CD4-positive, alpha-beta T cell (primary cell): Measurements from ENCODE around the gene TYW5. TPM values are rescaled to one million over a fixed set of nuclear protein-coding genes. Genes with fewer than 3 reads are reported as not detected.

Experiments
- ATAC-seq: fragments of 200-7000 bp; cut with Tn5 transposase; one replicate; pipeline ENCODE4 v1.10.0; 2022; ENCODE audit warnings: mild to moderate bottlenecking; ENCODE audit not compliant: poor library complexity
- CTCF ChIA-PET: fragments of 350-600 bp; sonication (Branson Sonifier 250); formaldehyde crosslinking; loops from one replicate; lab custom pipeline; 2021; ENCODE audit warnings: antibody characterized with exemption, inconsistent platforms; lab: Charles Lee
- POLR2A ChIA-PET: fragments of 350-600 bp; sonication (Branson Sonifier 250); formaldehyde crosslinking; loops from one replicate; lab custom pipeline; 2021; ENCODE audit warnings: antibody characterized with exemption, inconsistent platforms; lab: Charles Lee
- DNase-seq, 14 experiments: peaks; one replicate each; pipeline ENCODE4 v3.0.0-alpha.2; 2013 to 2020; ENCODE audit warnings: mixed read lengths in 2 of 14
- H3K27ac ChIP-seq, 2 donors: one replicate each; pipeline versions ENCODE4 v1.5.1 to v1.7.0; 2013; ENCODE audit warnings: low read length in 2 of 2, low read depth in 1 of 2, mild to moderate bottlenecking in 1 of 2
- H3K27me3 ChIP-seq, 2 experiments: 1 replicate in 1 of 2; 2 replicates in 1 of 2; pipeline versions ENCODE4 v1.6.1 to v1.7.0; 2013; ENCODE audit warnings: low read length in 2 of 2, control low read depth in 1 of 2, mild to moderate bottlenecking in 1 of 2, moderate library complexity in 1 of 2; ENCODE audit not compliant: insufficient read depth in 2 of 2, control insufficient read depth in 1 of 2
- H3K36me3 ChIP-seq: one replicate; pipeline ENCODE4 v1.6.1; 2013; ENCODE audit warnings: low read length, control low read depth; ENCODE audit not compliant: insufficient read depth
- H3K4me1 ChIP-seq: one replicate; pipeline ENCODE4 v1.6.1; 2013; ENCODE audit warnings: low read length, control low read depth; ENCODE audit not compliant: insufficient read depth
- H3K4me3 ChIP-seq: one replicate; pipeline ENCODE4 v1.5.1; 2013; ENCODE audit warnings: mild to moderate bottlenecking, low read length, moderate library complexity
- H3K9me3 ChIP-seq, 2 experiments: 1 replicate in 1 of 2; 2 replicates in 1 of 2; pipeline versions ENCODE4 v1.6.1 to v1.7.0; 2013; ENCODE audit warnings: low read length in 2 of 2, mild to moderate bottlenecking in 2 of 2, control low read depth in 1 of 2, moderate library complexity in 1 of 2; ENCODE audit not compliant: control insufficient read depth in 1 of 2, insufficient read depth in 1 of 2
- H3K27ac Mint-ChIP-seq: one replicate; pipeline ENCODE4 v1.8.0; 2020; ENCODE audit warnings: mixed read lengths
- H3K27me3 Mint-ChIP-seq: one replicate; pipeline ENCODE4 v1.8.0; 2021; ENCODE audit warnings: mixed read lengths
- H3K36me3 Mint-ChIP-seq: one replicate; pipeline ENCODE4 v1.8.0; 2021; ENCODE audit warnings: low read depth, mixed read lengths
- H3K4me1 Mint-ChIP-seq: one replicate; pipeline ENCODE4 v1.8.0; 2021; ENCODE audit warnings: low read depth, mixed read lengths
- H3K4me3 Mint-ChIP-seq: one replicate; pipeline ENCODE4 v1.8.0; 2020; ENCODE audit warnings: mild to moderate bottlenecking, mixed read lengths
- H3K9me3 Mint-ChIP-seq: one replicate; pipeline ENCODE4 v1.8.0; 2020; ENCODE audit warnings: mixed read lengths
- CTCF ChIP-seq: fragments of 200-600 bp; IDR thresholded peaks from one replicate; pipeline ENCODE4 v1.8.0; 2022; ENCODE audit warnings: antibody characterized with exemption, mild to moderate bottlenecking
- intact Hi-C, 2 experiments: fragments of 100-400 bp; cut with DNase I in 1 of 2; cut with micrococcal nuclease in 1 of 2; formaldehyde crosslinking; loops; one replicate each; pipeline versions ENCODE4 v1.15.1 to v1.9.0; 2023 to 2025; cut with DNase I, micrococcal nuclease
- total RNA-seq, 174 experiments: library from RNA in 2 of 174; stranded (reverse) in 2 of 174; gene quantifications; one replicate each; pipeline ENCODE4 v1.2.3 and lab custom pipeline; 2021 to 2026

TYW5 gene
- total RNA-seq, 2 experiments from 2014 or later: 15.0 to 16.0 TPM

GRCh38 chr2:199966976-199967375 is 11.7 kb upstream of the TYW5 start:
- intact Hi-C loops: no loop called here
- H3K4me1 Mint-ChIP-seq: no peaks in the 10 kb centered on the region
- CTCF ChIA-PET: interaction anchor here (0.6 kb wide), 2 partner anchors 1195 to 1698 kb away, joined by 3 read pairs; no protein-coding TSS in a partner anchor
- H3K27ac Mint-ChIP-seq: no peak overlapping the region
- H3K9me3 Mint-ChIP-seq: no peaks in the 10 kb centered on the region
- peaks cover 38% of the 10 kb centered on the region for H3K36me3 ChIP-seq
- H3K27ac ChIP-seq: no peak overlapping the region
- POLR2A ChIA-PET: no interaction called here
- H3K4me1 ChIP-seq: no peaks in the 10 kb centered on the region
- ATAC-seq (no peak), DNase-seq (no peak)
- H3K36me3 Mint-ChIP-seq: peaks cover 53% of the 10 kb centered on the region
- no peak for TF ChIP-seq CTCF
- no peaks in the 10 kb centered on the region for H3K27me3 ChIP-seq
- no peak overlapping the region for H3K4me3 Mint-ChIP-seq
- H3K9me3 ChIP-seq: no peaks in the 10 kb centered on the region
- H3K4me3 ChIP-seq: no peak overlapping the region
- no peaks in the 10 kb centered on the region for H3K27me3 Mint-ChIP-seq

GRCh38 chr2:199966405-199966804 is 11.1 kb upstream of the TYW5 start:
- POLR2A ChIA-PET: no interaction called here
- Mint-ChIP-seq H3K9me3 (no peaks in the 10 kb centered on the region), H3K27ac (no peak overlapping the region), H3K36me3 (peaks cover 59% of the 10 kb centered on the region), H3K27me3 (no peaks in the 10 kb centered on the region), H3K4me3 (no peak overlapping the region), H3K4me1 (no peaks in the 10 kb centered on the region)
- intact Hi-C loops: no loop called here
- no peak overlapping the region for H3K4me3 ChIP-seq
- DNase-seq (no peak), ATAC-seq (no peak)
- CTCF ChIA-PET: interaction anchor here (0.6 kb wide), 1 partner anchor 1195 kb away, joined by 3 read pairs; no protein-coding TSS in a partner anchor
- no peaks in the 10 kb centered on the region for H3K27me3 ChIP-seq
- no peak overlapping the region for H3K27ac ChIP-seq
- no peaks in the 10 kb centered on the region for H3K4me1 ChIP-seq
- no peak for TF ChIP-seq CTCF
- peaks cover 43% of the 10 kb centered on the region for H3K36me3 ChIP-seq
- no peaks in the 10 kb centered on the region for H3K9me3 ChIP-seq

GRCh38 chr2:199962203-199962602 is 6.9 kb upstream of the TYW5 start:
- TF ChIP-seq CTCF: no peak
- Histone ChIP-seq H3K4me3 (no peak overlapping the region), H3K27ac (no peak overlapping the region), H3K4me1 (peaks cover under 1% of the 10 kb centered on the region), H3K36me3 (peaks cover 76% of the 10 kb centered on the region), H3K27me3 (no peaks in the 10 kb centered on the region), H3K9me3 (no peaks in the 10 kb centered on the region)
- Mint-ChIP-seq H3K4me3 (no peak overlapping the region), H3K27ac (no peak overlapping the region), H3K36me3 (peaks cover 80% of the 10 kb centered on the region), H3K27me3 (no peaks in the 10 kb centered on the region), H3K9me3 (no peaks in the 10 kb centered on the region), H3K4me1 (peaks cover 21% of the 10 kb centered on the region)
- intact Hi-C loops: no loop called here
- CTCF ChIA-PET: no interaction called here
- ATAC-seq (no peak), DNase-seq (no peak)
- POLR2A ChIA-PET: no interaction called here
